Fibroblast of peridontal ligament (primary cell): ENCODE results near the gene OR1L8.
"Not testable (repeated sequence)": the region's sequence is repeated elsewhere in the genome, so short reads cannot be mapped to it uniquely, and the experiment has no call there.

ENCODE experiments used
- DNase-seq: peaks from one replicate; pipeline ENCODE4 v3.0.0-alpha.2; 2010; ENCODE audit errors: extremely low read depth

Gene OR1L8

GRCh38 chr9:122583284-122583683, at the start of gene OR1L8:
TSS of gene OR1L8 (minus strand) at chr9:122583384. CDS start at chr9:122568477, 14,907 bp downstream.
- not testable (repeated sequence) for DNase-seq

- DNase-seq = no peak
Measured at GRCh38 chr9:122619996-122620395, 36.8 kb upstream of the OR1L8 start.

GRCh38 chr9:122614362-122614761, 31.2 kb upstream of the OR1L8 start, which contains the start of gene OR1Q1:
TSS of gene OR1Q1 (plus strand) at chr9:122614738. CDS start at chr9:122614738, 0 bp downstream.
- DNase-seq = no peak

GRCh38 chr9:122609804-122610203, 26.6 kb upstream of the OR1L8 start:
- no peak for DNase-seq

- no peak for DNase-seq
Measured at GRCh38 chr9:122606587-122606986, 23.4 kb upstream of the OR1L8 start.

GRCh38 chr9:122605691-122606090, 22.5 kb upstream of the OR1L8 start:
- DNase-seq = no peak

GRCh38 chr9:122580360-122580759, 2.8 kb downstream of the OR1L8 start:
- peak; percentile 37 for DNase-seq

- DNase-seq = no peak
Measured at GRCh38 chr9:122579874-122580273, 3.3 kb downstream of the OR1L8 start.

GRCh38 chr9:122572456-122572855, 10.7 kb downstream of the OR1L8 start:
- DNase-seq = peak; percentile 3

- no peak for DNase-seq
Measured at GRCh38 chr9:122567901-122568300, 15.3 kb downstream of the OR1L8 start.

- DNase-seq = no peak
Measured at GRCh38 chr9:122562134-122562760, 20.9 kb downstream of the OR1L8 start.

GRCh38 chr9:122561446-122561845, 21.7 kb downstream of the OR1L8 start:
- no peak for DNase-seq

GRCh38 chr9:122552812-122553211, 30.4 kb downstream of the OR1L8 start, which contains the start of gene OR1N2:
TSS of gene OR1N2 (plus strand) at chr9:122553112. CDS start at chr9:122553212, 100 bp downstream.
- DNase-seq = no peak

- no peak for DNase-seq
Measured at GRCh38 chr9:122551371-122551770, 31.8 kb downstream of the OR1L8 start.

- DNase-seq = peak; percentile 1
Measured at GRCh38 chr9:122546196-122546595, 37.0 kb downstream of the OR1L8 start.

- DNase-seq = no peak
Measured at GRCh38 chr9:122538757-122539156, 44.4 kb downstream of the OR1L8 start.

GRCh38 chr9:122537066-122537465, 46.1 kb downstream of the OR1L8 start:
- not testable (repeated sequence) for DNase-seq

- peak; percentile 4 for DNase-seq
Measured at GRCh38 chr9:122536134-122536533, 47.0 kb downstream of the OR1L8 start.

- DNase-seq = not testable (repeated sequence)
Measured at GRCh38 chr9:122531157-122531556, 52.0 kb downstream of the OR1L8 start.

- no peak for DNase-seq
Measured at GRCh38 chr9:122527193-122527592, 56.0 kb downstream of the OR1L8 start, which contains the start of gene OR1N1. TSS of gene OR1N1 (minus strand) at chr9:122527293. CDS start at chr9:122527293, 0 bp downstream.

GRCh38 chr9:122526602-122527001, 56.6 kb downstream of the OR1L8 start:
- DNase-seq = no peak

- DNase-seq = no peak
Measured at GRCh38 chr9:122519376-122519775, 63.8 kb downstream of the OR1L8 start.

GRCh38 chr9:122518841-122519240, 64.3 kb downstream of the OR1L8 start, which contains the start of gene OR1J4:
TSS of gene OR1J4 (plus strand) at chr9:122519141. CDS start at chr9:122519141, 0 bp downstream.
- DNase-seq = no peak

- no peak for DNase-seq
Measured at GRCh38 chr9:122518226-122518625, 65.0 kb downstream of the OR1L8 start.
